ENCODE data around the gene NR3C2. TPM values are rescaled to one million over a fixed set of nuclear protein-coding genes. Genes with fewer than 3 reads are reported as not detected.

The NR3C2 gene
- total and polyA plus RNA-seq, 10 of the 15 experiments (the other 5 are each of a cell fraction or from before 2014, with no cell fraction given) = 0.05 to 0.11 (median 0.08) TPM; not detected in 4

- no peak for FAIRE-seq
- WGBS (ENCODE audit: insufficient coverage, insufficient replicate concordance, low lambda C conversion rate, missing lambda C conversion rate) = 25% methylated on average over 3 of the region's 3 CpGs
- Histone ChIP-seq H3K4me2 (ENCODE audit: control insufficient read depth, insufficient read depth) (no peak overlapping the region), H3K36me3 (ENCODE audit: control insufficient read depth in 2 of 2, insufficient read depth in 2 of 2, low read length in 1 of 2) (no peaks in the 10 kb centered on the region), H3K27ac (ENCODE audit: control insufficient read depth, insufficient read depth) (no peak overlapping the region), H2AFZ (ENCODE audit: control insufficient read depth, low read depth, low read length) (no peak overlapping the region), H3K4me3 (no peak overlapping the region), H3K9ac (ENCODE audit: control insufficient read depth, insufficient read depth, low read length) (no peak overlapping the region), H3K9me3 (replicated peaks; ENCODE audit: control insufficient read depth, insufficient read depth, low read length) (no peaks in the 10 kb centered on the region), H3K4me1 (ENCODE audit: control insufficient read depth, insufficient read depth, low read length) (no peaks in the 10 kb centered on the region), H3K79me2 (ENCODE audit: control insufficient read depth, insufficient read depth, low read length) (no peaks in the 10 kb centered on the region), H3K27me3 (replicated peaks in 1 of 2; ENCODE audit: control insufficient read depth in 2 of 2, insufficient read depth in 2 of 2, low read length in 1 of 2) (no peaks in the 10 kb centered on the region), H4K20me1 (ENCODE audit: control insufficient read depth, insufficient read depth) (no peaks in the 10 kb centered on the region)
- SMC1A ChIA-PET (ENCODE audit: uncharacterized antibody, unreplicated experiment) = no interaction called here
- intact Hi-C loops (cut with micrococcal nuclease; ENCODE audit: unreplicated experiment) (no loop called here), in situ Hi-C loops (cut with MboI) (no loop called here)
- CTCF ChIA-PET = interaction anchor here (0.6 kb wide), 1 partner anchor 96 kb away, joined by 3 read pairs; no protein-coding TSS in a partner anchor
- no TSS peak for BruUV-seq (replicated peaks)
- POLR2A ChIA-PET = no interaction called here
- DNase-seq (ENCODE audit: low read depth, low spot score) = no peak
- ATAC-seq = no peak
- TF ChIP-seq, protein P1, sequence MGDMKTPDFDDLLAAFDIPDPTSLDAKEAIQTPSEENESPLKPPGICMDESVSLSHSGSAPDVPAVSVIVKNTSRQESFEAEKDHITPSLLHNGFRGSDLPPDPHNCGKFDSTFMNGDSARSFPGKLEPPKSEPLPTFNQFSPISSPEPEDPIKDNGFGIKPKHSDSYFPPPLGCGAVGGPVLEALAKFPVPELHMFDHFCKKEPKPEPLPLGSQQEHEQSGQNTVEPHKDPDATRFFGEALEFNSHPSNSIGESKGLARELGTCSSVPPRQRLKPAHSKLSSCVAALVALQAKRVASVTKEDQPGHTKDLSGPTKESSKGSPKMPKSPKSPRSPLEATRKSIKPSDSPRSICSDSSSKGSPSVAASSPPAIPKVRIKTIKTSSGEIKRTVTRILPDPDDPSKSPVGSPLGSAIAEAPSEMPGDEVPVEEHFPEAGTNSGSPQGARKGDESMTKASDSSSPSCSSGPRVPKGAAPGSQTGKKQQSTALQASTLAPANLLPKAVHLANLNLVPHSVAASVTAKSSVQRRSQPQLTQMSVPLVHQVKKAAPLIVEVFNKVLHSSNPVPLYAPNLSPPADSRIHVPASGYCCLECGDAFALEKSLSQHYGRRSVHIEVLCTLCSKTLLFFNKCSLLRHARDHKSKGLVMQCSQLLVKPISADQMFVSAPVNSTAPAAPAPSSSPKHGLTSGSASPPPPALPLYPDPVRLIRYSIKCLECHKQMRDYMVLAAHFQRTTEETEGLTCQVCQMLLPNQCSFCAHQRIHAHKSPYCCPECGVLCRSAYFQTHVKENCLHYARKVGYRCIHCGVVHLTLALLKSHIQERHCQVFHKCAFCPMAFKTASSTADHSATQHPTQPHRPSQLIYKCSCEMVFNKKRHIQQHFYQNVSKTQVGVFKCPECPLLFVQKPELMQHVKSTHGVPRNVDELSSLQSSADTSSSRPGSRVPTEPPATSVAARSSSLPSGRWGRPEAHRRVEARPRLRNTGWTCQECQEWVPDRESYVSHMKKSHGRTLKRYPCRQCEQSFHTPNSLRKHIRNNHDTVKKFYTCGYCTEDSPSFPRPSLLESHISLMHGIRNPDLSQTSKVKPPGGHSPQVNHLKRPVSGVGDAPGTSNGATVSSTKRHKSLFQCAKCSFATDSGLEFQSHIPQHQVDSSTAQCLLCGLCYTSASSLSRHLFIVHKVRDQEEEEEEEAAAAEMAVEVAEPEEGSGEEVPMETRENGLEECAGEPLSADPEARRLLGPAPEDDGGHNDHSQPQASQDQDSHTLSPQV (IDR thresholded peaks at IDR 0.05) = no peak
- TF ChIP-seq E2F8 (IDR thresholded peaks at IDR 0.05; ENCODE audit: low read depth, partially characterized antibody) = no peak
- no peak for TF ChIP-seq SMAD5 (IDR thresholded peaks at IDR 0.05; ENCODE audit: low read depth)
- no peak for TF ChIP-seq NFYB (IDR thresholded peaks at IDR 0.05; ENCODE audit: insufficient read depth, low read depth, low read length)
- no peak for TF ChIP-seq RAD51 (IDR thresholded peaks at IDR 0.05)
- RAD21 ChIA-PET (ENCODE audit: unreplicated experiment) = no interaction called here
Observed at GRCh38 chr4:148245015-148245414, 197.2 kb downstream of the NR3C2 start.
